Motor neuron (in vitro differentiated cells): Measurements from ENCODE around the gene EPAS1. TPM values are rescaled to one million over a fixed set of nuclear protein-coding genes. Genes with fewer than 3 reads are reported as not detected.

ENCODE experiments used
- ATAC-seq, 8 experiments: fragments of 200-7000 bp; cut with Tn5 transposase; replicated peaks in 6 of 8; 2 replicates each; pipeline ENCODE4 v1.8.0; 2021; ENCODE audit warnings: mild to moderate bottlenecking in 8 of 8, moderate library complexity in 8 of 8
- H3K27ac ChIP-seq, 2 donors: fragments of 250-450 bp; sonication (Bioruptor Pico); 2 replicates each; pipeline ENCODE4 v1.9.0; 2021; ENCODE audit warnings: antibody characterized with exemption in 2 of 2, mild to moderate bottlenecking in 2 of 2, moderate library complexity in 1 of 2
- H3K4me1 ChIP-seq, 2 donors: fragments of 250-450 bp; sonication (Bioruptor Pico); replicated peaks in 1 of 2; 2 replicates each; pipeline ENCODE4 v1.6.1; 2021; ENCODE audit warnings: antibody characterized with exemption in 2 of 2, mild to moderate bottlenecking in 2 of 2, moderate library complexity in 1 of 2
- H3K4me3 ChIP-seq, 5 donors: fragments of 250-450 bp; sonication (Bioruptor Pico); 2 replicates each; pipeline ENCODE4 v1.9.0; 2021; ENCODE audit warnings: antibody characterized with exemption in 5 of 5, mild to moderate bottlenecking in 5 of 5, moderate library complexity in 4 of 5
- WGBS, 10 experiments: fragments of 450-650 bp; shearing (Covaris generic); methylation state at CpG; one replicate each; pipeline ENCODE4 v1.0.0; 2022; 5-methylcytosine and 5-hydroxymethylcytosine counted together
- in situ Hi-C, 9 experiments: fragments of 400-800 bp; cut with MboI; loops; one replicate each; pipeline ENCODE4 v1.15.0; 2021; ENCODE audit warnings: low sequenced_read_pairs in 9 of 9, low pct_unique_long_range_greater_than_20kb in 2 of 9; ENCODE audit not compliant: unreplicated experiment in 9 of 9
- total RNA-seq, 8 experiments: library from RNA; unstranded; fragments of 300-600 nt; gene quantifications; 2 replicates each; pipeline versions ENCODE4 v1.2.3 to v1.2.4, GENCODE V29; 2022

Gene EPAS1
- total RNA-seq, 8 experiments from 2014 or later: 0.11 to 6.9 (median 1.7) TPM

DNA sequence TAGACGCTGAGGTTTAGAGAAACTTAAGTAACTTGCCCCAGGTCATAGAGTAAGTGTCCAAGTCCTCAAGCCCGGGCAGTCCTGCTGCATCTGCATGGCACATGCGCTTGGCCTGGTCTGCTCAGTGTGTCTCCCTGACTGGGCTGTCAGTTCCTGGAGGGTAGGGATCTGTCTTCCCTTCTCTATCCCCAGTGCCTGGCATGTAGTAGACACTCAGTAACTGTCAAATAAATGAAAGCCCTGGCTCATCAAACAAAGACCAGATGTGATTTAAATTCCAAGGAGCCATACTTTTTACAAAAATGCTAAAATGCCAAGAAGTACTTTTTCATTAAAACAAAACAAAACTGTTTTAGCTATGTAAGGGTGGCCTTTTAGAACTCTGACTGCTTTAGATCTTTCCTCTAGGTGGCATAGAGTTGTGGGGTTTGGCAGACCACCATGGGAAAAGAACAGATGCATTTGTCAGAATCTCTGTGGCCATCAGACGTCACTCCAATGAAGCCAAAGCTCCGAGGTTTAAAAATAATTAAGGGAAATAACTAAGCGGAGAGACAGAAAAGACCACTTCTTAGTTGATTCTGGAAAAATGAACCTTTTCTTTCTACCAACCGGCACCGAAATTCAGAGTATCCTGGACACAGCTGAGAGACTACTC lies 34.0 kb downstream of the EPAS1 start:
- no peak overlapping the region for H3K27ac ChIP-seq
- in situ Hi-C loops: no loop called here
- H3K4me1 ChIP-seq: peaks cover 17 to 19% of the 10 kb centered on the region in 2 donors
- no peak overlapping the region for H3K4me3 ChIP-seq
- peak in 3 of 8 experiments; percentile 38 to 83 (median 40) for ATAC-seq
- WGBS, 10 experiments: 8 to 87% (median 66%) methylated on average over 1 to 6 of the region's 8 CpGs

DNA sequence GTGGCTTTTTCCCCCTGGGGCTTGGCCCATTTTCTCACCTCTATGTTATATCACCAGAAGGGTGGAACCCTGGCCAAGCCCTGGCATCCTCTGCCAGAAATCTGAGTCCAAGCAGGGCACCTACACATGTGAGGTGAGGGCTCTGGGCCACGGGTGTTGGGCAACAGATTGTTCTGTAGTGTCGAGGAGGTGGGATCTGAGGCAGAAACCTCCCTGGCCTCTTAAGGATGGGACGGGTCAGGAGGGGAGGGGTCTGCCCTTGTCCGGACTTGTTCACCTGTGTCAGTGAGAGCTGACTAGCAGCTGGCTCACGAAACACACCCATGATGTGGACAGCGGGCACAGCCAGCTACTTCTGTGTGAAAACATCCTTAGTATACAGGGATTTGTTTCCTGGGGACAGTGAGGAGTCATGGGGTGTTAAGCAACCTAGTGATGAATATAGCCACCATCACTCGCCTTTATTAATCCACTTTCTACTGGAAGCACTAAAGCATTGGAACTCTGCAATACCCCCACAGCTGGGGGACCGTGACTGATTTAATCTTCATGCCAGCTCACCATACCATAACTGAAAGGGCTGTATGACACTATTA lies 35.6 kb downstream of the EPAS1 start:
- H3K27ac ChIP-seq: no peak overlapping the region
- peaks cover 17 to 22% of the 10 kb centered on the region in 2 donors for H3K4me1 ChIP-seq
- WGBS, 10 experiments: 40 to 96% (median 63%) methylated on average over 1 to 5 of the region's 8 CpGs; no CpG with 5 or more reads in 4 of the 10 experiments
- no peak for ATAC-seq
- in situ Hi-C loops: no loop called here
- H3K4me3 ChIP-seq: no peak overlapping the region

GRCh38 chr2:46333912-46334311 lies 36.7 kb downstream of the EPAS1 start:
- in situ Hi-C loops: no loop called here
- H3K4me1 ChIP-seq: peaks cover 10 to 18% of the 10 kb centered on the region in 2 donors
- no peak overlapping the region for H3K4me3 ChIP-seq
- H3K27ac ChIP-seq: no peak overlapping the region
- WGBS, 10 experiments: 80 to 100% (median 93%) methylated on average over 1 to 3 of the region's 4 CpGs; no CpG with 5 or more reads in 2 of the 10 experiments
- no peak for ATAC-seq

GRCh38 chr2:46334389-46335271 lies 37.4 kb downstream of the EPAS1 start:
- Histone ChIP-seq H3K4me3 (no peak overlapping the region), H3K27ac (no peak overlapping the region), H3K4me1 (peaks cover 10 to 18% of the 10 kb centered on the region in 2 donors)
- ATAC-seq: peak in 2 of 8 experiments; percentile 4 to 11
- 0 to 96% (median 71%) methylated on average over 1 to 5 of the region's 6 CpGs; no CpG with 5 or more reads in 3 of the 10 experiments for WGBS, 10 experiments
- in situ Hi-C loops: no loop called here

GRCh38 chr2:46335391-46336282 lies 38.4 kb downstream of the EPAS1 start:
- in situ Hi-C loops: no loop called here
- Histone ChIP-seq H3K27ac (no peak overlapping the region), H3K4me3 (no peak overlapping the region), H3K4me1 (peaks cover 10 to 18% of the 10 kb centered on the region in 2 donors)
- WGBS, 10 experiments: 0 to 86% (median 25%) methylated on average over 1 to 11 of the region's 22 CpGs; no CpG with 5 or more reads in 2 of the 10 experiments
- peak; percentile 21 to 90 (median 82) for ATAC-seq

DNA sequence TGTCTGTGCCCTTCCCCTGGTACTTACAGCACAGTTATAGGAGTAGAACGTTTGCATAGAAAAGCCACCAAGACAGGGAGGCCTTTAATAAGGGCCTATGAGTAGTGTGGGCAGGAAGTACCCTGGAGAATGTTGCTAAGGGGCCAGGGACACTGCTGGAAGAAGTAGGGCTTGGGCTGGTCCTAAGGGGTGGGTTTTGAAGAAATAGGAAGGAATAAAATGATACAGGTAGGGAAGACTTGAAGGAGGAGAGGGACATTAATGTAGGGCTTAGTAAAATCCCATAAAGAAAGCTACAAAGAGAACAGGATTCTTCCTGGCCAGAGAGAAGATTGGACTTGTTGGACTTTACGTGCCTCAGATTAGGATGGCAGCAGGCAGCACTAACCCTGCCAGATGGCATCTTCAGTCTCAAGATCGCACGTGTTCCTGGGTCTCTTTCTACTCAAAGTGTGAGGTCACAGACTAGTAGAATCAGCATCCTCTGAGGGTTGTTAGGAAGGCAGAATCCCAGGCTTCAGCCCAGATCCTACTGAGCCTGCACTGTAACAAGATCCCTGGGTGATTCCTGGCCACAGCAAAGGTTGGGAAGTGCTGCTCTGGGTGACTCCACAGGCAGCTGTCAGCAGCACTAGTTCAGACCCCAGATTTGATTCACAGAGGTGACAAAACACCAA lies 39.2 kb downstream of the EPAS1 start:
- no peak overlapping the region for H3K27ac ChIP-seq
- peak in 3 of 8 experiments; percentile 3 to 12 (median 5) for ATAC-seq
- H3K4me3 ChIP-seq: no peak overlapping the region
- H3K4me1 ChIP-seq: peaks cover 10 to 18% of the 10 kb centered on the region in 2 donors
- in situ Hi-C loops: no loop called here
- 0 to 100% (median 40%) methylated on average over 1 to 3 of the region's 4 CpGs; no CpG with 5 or more reads in 1 of the 10 experiments for WGBS, 10 experiments

DNA sequence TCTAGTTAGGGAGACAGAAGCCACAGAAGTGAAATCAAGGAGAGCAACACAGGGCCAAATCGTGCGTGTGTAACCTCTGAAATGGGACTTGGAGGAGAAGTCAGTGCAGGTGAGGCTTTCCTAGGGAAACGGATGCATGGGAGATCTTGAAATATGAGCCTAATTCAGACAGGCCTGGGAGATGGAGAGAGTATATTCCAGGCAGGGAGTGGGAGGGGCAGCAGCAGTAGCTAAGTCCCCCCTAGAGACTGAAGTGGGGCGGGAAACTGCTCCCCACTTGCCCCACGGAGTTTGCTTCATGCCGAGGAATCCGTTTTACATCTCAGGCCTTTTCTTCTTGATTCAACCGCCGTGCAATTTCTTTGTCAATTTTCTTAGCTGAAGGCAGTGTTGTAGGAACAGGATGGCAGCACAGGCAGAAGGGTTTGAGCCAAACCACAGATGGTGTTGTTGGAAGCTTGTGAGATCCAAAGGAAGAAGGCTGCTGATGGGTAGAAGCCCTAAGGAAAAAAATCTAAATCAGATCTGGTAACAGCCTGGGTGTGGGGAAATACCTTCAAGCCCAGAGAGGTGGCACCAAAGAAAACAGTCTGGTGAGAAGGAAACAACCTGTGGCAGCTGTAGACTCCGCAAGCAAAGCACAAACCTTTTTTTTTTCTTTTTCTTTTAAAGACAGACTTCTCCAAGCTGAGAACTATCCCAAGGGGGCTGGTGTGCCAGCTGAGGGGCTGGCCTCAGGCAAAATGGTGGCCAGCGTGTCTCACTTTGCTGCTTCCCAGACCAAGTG lies 40.2 kb downstream of the EPAS1 start:
- Histone ChIP-seq H3K4me3 (no peak overlapping the region), H3K4me1 (peaks cover 7 to 15% of the 10 kb centered on the region in 2 donors), H3K27ac (no peak overlapping the region)
- no peak for ATAC-seq
- in situ Hi-C loops: no loop called here
- 20 to 100% (median 84%) methylated on average over 1 to 10 of the region's 11 CpGs; no CpG with 5 or more reads in 1 of the 10 experiments for whole genome bisulfite sequencing, 10 experiments

DNA sequence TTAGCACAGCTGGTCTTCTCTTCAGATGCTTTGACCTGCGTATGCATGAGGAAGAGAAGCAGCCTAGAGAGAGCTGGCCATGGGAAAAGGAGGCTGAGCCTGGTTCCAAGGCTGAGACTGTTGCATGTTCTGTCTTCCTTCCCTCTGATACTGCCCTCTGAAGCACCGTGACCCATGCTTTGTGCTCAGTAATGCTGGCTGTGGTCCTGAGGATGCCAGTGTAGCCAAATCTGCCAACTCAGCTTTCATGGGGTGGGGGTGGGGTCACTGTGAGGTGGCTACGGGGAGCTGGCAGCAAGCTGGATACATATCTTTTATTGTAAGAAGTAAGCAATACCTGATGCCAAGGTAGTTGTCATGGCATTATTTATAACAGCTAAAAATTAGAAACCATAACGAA lies 41.5 kb downstream of the EPAS1 start:
- no peak overlapping the region for H3K27ac ChIP-seq
- in situ Hi-C loops: no loop called here
- ATAC-seq: no peak
- 40 to 100% (median 79%) methylated on average over 1 to 3 of the region's 4 CpGs; no CpG with 5 or more reads in 4 of the 10 experiments for WGBS, 10 experiments
- H3K4me1 ChIP-seq: peaks cover 7 to 15% of the 10 kb centered on the region in 2 donors
- H3K4me3 ChIP-seq: no peak overlapping the region

DNA sequence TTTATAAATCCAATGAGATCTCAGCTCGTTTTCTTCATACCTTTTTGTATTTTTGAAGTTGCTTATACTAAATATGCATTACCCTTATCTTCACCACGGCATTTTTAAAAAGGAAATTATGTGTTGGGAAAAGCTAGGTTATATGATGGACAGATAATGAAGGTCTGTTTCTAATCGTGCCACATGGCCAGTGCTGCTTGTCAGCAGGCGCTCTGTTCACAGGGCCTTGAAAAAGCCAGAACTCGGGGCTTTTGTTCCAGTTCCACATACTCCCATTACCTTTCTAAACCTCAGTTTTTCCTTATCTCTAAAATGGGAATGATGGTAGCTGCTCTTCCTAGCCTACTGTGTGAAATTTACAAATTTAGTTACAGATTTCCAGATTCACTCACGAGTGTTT lies 42.0 kb downstream of the EPAS1 start:
- Histone ChIP-seq H3K4me3 (no peak overlapping the region), H3K4me1 (peaks cover 7 to 15% of the 10 kb centered on the region in 2 donors), H3K27ac (no peak overlapping the region)
- no peak for ATAC-seq
- in situ Hi-C loops: no loop called here
- 25 to 84% (median 69%) methylated on average over 1 to 6 of the region's 6 CpGs for WGBS, 10 experiments

DNA sequence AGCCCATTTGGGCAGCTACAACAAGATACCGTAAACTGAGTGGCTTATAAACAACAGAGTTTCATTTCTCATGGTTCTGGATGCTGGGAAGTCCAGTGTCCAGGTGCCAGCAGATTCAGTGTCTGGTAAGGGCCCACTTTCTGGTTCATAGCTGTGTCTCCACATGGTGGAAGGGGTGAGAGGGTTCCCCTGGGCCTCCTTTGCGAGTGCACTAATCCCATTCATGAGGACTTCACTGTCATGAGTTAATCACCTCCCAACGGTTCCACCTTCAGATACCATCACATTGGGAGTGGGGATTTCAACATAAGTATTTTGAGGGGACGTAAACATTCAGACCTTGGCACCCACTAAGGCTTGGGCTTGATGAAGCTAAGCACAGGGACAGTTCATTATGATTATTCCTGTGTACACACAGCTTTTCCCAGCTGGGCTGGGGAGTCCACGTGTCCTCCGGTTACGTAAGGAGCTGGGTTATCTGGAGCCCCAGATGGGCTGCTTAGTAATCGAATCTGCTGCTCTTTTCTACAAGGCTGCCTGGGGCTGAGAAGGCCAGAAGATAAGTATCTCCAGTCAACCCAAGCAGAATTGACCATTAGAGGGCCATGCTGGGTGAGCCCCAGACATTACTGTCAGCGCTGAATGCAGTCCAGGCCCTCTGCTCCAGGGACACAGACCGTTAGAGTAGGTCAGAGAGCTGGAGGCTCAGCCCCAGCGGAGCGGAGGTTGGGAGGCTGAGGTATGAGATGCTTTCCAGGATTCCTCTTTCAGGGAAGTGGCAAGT lies 42.7 kb downstream of the EPAS1 start:
- Histone ChIP-seq H3K27ac (no peak overlapping the region), H3K4me1 (peaks cover 7 to 15% of the 10 kb centered on the region in 2 donors), H3K4me3 (no peak overlapping the region)
- in situ Hi-C loops: no loop called here
- 40 to 100% (median 83%) methylated on average over 1 to 4 of the region's 12 CpGs; no CpG with 5 or more reads in 1 of the 10 experiments for whole genome bisulfite sequencing, 10 experiments
- ATAC-seq: peak in 1 of 8 experiments; percentile 47
